VCaP (cell line): ENCODE measurements around the gene PANK2.
"Not testable (repeated sequence)": the region's sequence is repeated elsewhere in the genome, so short reads cannot be mapped to it uniquely, and the experiment has no call there.

Experiments used
- H3K27ac ChIP-seq: fragments of 450-650 bp; 2 replicates; pipeline ENCODE4 v1.5.1; 2017
- TF ChIP-seq, protein P1 (sequence below): fragments of 450-650 bp; conservative IDR thresholded peaks from 2 replicates; pipeline ENCODE4 v1.5.1; 2017; ENCODE audit warnings: mild to moderate bottlenecking, moderate library complexity

The PANK2 gene

DNA sequence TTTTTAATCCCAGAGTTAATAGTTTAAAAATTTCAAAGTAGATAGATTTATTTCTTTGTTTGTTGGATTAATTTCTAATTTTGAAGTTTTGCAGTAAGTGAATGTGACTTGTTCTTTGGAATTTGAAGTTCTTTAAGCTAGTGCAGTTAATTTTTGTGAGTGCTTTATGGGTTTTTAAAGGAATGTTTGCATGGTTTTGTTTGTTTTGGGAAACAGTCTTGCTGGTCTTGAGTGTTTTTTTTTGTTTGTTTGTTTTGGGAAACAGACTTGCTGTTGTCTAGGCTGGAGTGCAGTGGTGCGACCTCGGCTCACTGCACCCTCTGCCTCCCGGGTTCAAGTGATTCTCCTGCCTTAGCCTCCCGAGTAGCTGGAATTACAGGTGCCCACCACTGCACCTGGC is 9.5 kb downstream of the PANK2 start:
- TF ChIP-seq, protein P1, sequence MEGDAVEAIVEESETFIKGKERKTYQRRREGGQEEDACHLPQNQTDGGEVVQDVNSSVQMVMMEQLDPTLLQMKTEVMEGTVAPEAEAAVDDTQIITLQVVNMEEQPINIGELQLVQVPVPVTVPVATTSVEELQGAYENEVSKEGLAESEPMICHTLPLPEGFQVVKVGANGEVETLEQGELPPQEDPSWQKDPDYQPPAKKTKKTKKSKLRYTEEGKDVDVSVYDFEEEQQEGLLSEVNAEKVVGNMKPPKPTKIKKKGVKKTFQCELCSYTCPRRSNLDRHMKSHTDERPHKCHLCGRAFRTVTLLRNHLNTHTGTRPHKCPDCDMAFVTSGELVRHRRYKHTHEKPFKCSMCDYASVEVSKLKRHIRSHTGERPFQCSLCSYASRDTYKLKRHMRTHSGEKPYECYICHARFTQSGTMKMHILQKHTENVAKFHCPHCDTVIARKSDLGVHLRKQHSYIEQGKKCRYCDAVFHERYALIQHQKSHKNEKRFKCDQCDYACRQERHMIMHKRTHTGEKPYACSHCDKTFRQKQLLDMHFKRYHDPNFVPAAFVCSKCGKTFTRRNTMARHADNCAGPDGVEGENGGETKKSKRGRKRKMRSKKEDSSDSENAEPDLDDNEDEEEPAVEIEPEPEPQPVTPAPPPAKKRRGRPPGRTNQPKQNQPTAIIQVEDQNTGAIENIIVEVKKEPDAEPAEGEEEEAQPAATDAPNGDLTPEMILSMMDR, result no peak
- peak overlapping the region; percentile 38 for H3K27ac ChIP-seq

DNA sequence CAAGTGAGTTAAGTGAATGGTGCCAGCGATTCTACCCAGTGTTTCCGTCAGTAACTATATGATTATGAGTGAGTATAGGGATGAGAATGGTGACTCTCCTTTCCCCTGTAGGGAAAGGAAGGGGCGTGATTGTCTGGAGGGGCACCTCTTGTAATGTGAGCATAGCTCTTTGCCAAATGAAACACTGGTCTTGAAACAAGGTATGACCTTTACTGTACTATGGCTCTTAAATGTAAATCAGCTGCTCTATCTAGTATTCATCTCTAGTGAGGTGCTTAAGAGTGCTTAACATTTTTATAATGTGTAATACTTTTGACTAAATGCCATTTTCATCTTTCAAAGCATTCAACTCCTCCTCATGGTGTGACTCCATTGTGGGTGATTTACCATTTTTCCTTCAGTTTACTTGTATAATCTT is 11.0 kb downstream of the PANK2 start:
- TF ChIP-seq, protein P1, result no peak
- no peak overlapping the region for H3K27ac ChIP-seq

- no peak overlapping the region for H3K27ac ChIP-seq
- TF ChIP-seq, protein P1, result no peak
Observed at GRCh38 chr20:3901028-3901705, 12.0 kb downstream of the PANK2 start.

GRCh38 chr20:3901706-3902440 is 12.7 kb downstream of the PANK2 start:
- H3K27ac ChIP-seq, result no peak overlapping the region
- TF ChIP-seq, protein P1, result no peak

DNA sequence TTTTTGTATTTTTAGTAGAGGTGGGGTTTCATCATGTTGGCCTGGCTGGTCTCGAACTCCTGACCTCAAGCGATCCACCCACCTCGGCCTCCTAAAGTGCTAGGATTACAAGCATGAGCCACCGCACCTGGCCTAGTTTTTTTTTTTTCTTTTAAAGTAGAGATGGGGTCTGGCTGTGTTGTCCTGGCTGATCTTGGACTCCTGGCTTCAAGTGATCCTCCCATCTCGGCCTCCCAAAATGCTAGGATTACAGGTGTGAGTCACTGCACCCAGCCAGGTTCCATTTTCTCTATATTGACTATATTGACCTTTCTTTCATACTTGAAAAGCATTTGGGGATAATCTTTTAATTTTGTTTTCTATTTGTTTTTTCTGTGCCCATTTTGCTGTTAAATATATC is 13.3 kb downstream of the PANK2 start:
- no peak overlapping the region for H3K27ac ChIP-seq
- TF ChIP-seq, protein P1, result no peak

DNA sequence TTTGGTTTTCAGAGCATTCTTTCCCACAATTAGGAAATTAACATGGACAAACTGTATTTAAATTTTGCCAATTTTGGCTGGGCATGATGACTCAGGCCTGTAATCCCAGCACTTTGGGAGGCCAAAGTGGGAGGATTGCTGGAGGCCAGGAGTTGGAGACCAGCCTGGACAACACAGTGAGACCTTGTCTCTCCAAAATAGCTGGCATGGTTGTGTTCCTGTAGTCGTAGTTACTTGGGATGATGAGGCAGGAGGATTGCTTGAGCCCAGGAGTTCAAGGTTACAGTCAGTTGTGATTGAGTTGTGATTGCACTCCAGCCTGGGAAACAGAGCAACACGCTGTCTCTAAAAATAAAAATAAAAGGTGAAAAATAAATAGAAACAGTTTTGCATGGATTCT is 15.0 kb downstream of the PANK2 start:
- no peak overlapping the region for H3K27ac ChIP-seq
- TF ChIP-seq, protein P1, result no peak

DNA sequence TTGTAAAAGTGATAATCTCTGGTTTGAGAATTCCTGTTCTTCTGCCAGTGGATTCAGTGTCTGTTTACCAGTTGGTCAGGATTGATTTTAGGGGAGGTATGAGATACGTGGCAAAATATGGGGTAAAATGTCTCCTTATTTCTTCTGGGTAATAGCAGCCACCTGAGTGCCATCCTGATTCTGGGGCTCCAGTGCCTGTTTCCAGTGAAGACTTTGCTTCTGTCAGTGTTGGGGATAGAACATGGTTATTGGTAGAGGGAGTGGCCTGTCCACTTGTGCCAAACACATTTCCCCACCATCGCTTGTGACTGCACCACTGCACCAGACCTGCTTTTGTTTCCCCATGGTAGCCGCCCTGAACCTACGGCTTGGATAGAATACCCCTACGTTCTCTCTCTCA is 15.7 kb downstream of the PANK2 start:
- H3K27ac ChIP-seq, result no peak overlapping the region

GRCh38 chr20:3906744-3907721 is 17.8 kb downstream of the PANK2 start:
- H3K27ac ChIP-seq, result not testable (repeated sequence)

More for the DNA sequence above, 15.7 kb downstream of the PANK2 start:
- TF ChIP-seq, protein P1, result no peak
